ENCODE results near the gene BLACAT1.
"Not testable (repeated sequence)": the region's sequence is repeated elsewhere in the genome, so short reads cannot be mapped to it uniquely, and the experiment has no call there.

BLACAT1 gene

GRCh38 chr1:205407970-205408369 is 47.9 kb downstream of the BLACAT1 start:
- DNase-seq (ENCODE audit: low spot score) = no peak

- DNase-seq (ENCODE audit: low spot score) = not testable (repeated sequence)
Observed at GRCh38 chr1:205406252-205406651, 49.6 kb downstream of the BLACAT1 start.
